Cardiac muscle cell (in vitro differentiated cells and primary cell): Measurements from ENCODE around the gene ADGB. TPM values are rescaled to one million over a fixed set of nuclear protein-coding genes. Genes with fewer than 3 reads are reported as not detected.

Experiments
- DNase-seq, 2 donors: peaks; one replicate each; pipeline versions ENCODE4 v3.0.0 to v3.0.0-alpha.2; 2010 to 2017; ENCODE audit warnings: low read depth in 1 of 2, low spot score in 1 of 2
- H3K27ac ChIP-seq: fragments of 200-600 bp; sonication (generic); 2 replicates; pipeline ENCODE4 v1.5.1; 2016
- H3K27me3 ChIP-seq: fragments of 200-600 bp; sonication (generic); 2 replicates; pipeline ENCODE4 v1.6.0; 2016; ENCODE audit warnings: control low read depth
- H3K36me3 ChIP-seq: fragments of 200-600 bp; sonication (generic); 2 replicates; pipeline ENCODE4 v1.5.1; 2016; ENCODE audit warnings: control low read depth
- H3K4me1 ChIP-seq: fragments of 200-600 bp; sonication (generic); 2 replicates; pipeline ENCODE4 v1.8.1; 2017; ENCODE audit warnings: low read depth, mild to moderate bottlenecking, mixed run types
- H3K4me3 ChIP-seq: fragments of 200-600 bp; sonication (generic); 2 replicates; pipeline ENCODE4 v1.5.1; 2016; ENCODE audit warnings: mild to moderate bottlenecking
- H3K9me3 ChIP-seq: fragments of 200-600 bp; sonication (generic); 2 replicates; pipeline ENCODE4 v1.5.1; 2017; ENCODE audit warnings: low read depth, mild to moderate bottlenecking, control low read depth
- CTCF ChIP-seq: IDR thresholded peaks from 2 replicates; pipeline ENCODE4 v1.5.1; 2012; ENCODE audit warnings: low read depth, mild to moderate bottlenecking, low read length
- polyA plus RNA-seq: library from polyadenylated mRNA; unstranded; fragments of >200 nt; fragmentation: Nextera tagmentation; extraction: Ambion mirVana; gene quantifications from 2 replicates; pipeline ENCODE4 v1.2.1, GENCODE V29; 2016
- total RNA-seq: library from RNA; depleted of rRNA; stranded (reverse); fragments of >200 nt; gene quantifications from 2 replicates; pipeline ENCODE4 v1.2.3, GENCODE V29; 2016

ADGB gene
- total and polyA plus RNA-seq, 2 experiments from 2014 or later: not detected

GRCh38 chr6:146833157-146833556, 234.4 kb downstream of the ADGB start:
- no peak for TF ChIP-seq CTCF
- H3K4me1 ChIP-seq: peaks cover 4% of the 10 kb centered on the region
- no peak overlapping the region for H3K4me3 ChIP-seq
- H3K27me3 ChIP-seq: no peaks in the 10 kb centered on the region
- H3K36me3 ChIP-seq: no peaks in the 10 kb centered on the region
- no peaks in the 10 kb centered on the region for H3K9me3 ChIP-seq
- DNase-seq: no peak
- H3K27ac ChIP-seq: no peak overlapping the region

GRCh38 chr6:146840216-146840615, 241.4 kb downstream of the ADGB start:
- H3K27me3 ChIP-seq: no peaks in the 10 kb centered on the region
- no peaks in the 10 kb centered on the region for H3K9me3 ChIP-seq
- no peak overlapping the region for H3K4me3 ChIP-seq
- H3K27ac ChIP-seq: no peak overlapping the region
- H3K36me3 ChIP-seq: no peaks in the 10 kb centered on the region
- peaks cover 4% of the 10 kb centered on the region for H3K4me1 ChIP-seq
- no peak for TF ChIP-seq CTCF
- DNase-seq: no peak

GRCh38 chr6:146840641-146841040, 241.9 kb downstream of the ADGB start:
- H3K9me3 ChIP-seq: no peaks in the 10 kb centered on the region
- TF ChIP-seq CTCF: no peak
- no peak for DNase-seq
- no peaks in the 10 kb centered on the region for H3K36me3 ChIP-seq
- peaks cover 2% of the 10 kb centered on the region for H3K4me1 ChIP-seq
- H3K27ac ChIP-seq: no peak overlapping the region
- no peak overlapping the region for H3K4me3 ChIP-seq
- no peaks in the 10 kb centered on the region for H3K27me3 ChIP-seq

- Histone ChIP-seq H3K27ac (no peak overlapping the region), H3K9me3 (no peaks in the 10 kb centered on the region), H3K4me3 (no peak overlapping the region), H3K36me3 (no peaks in the 10 kb centered on the region), H3K4me1 (peaks cover 9% of the 10 kb centered on the region), H3K27me3 (no peaks in the 10 kb centered on the region)
- peak in 1 of 2 donors; percentile 89 for DNase-seq
- no peak for TF ChIP-seq CTCF
Measured at GRCh38 chr6:146847426-146847825, 248.7 kb downstream of the ADGB start.

- no peaks in the 10 kb centered on the region for H3K9me3 ChIP-seq
- H3K4me1 ChIP-seq: peaks cover 9% of the 10 kb centered on the region
- DNase-seq: peak in 1 of 2 donors; percentile 80
- no peak for TF ChIP-seq CTCF
- H3K4me3 ChIP-seq: no peak overlapping the region
- H3K27me3 ChIP-seq: no peaks in the 10 kb centered on the region
- H3K27ac ChIP-seq: no peak overlapping the region
- H3K36me3 ChIP-seq: no peaks in the 10 kb centered on the region
Measured at GRCh38 chr6:146850238-146850896, 251.6 kb downstream of the ADGB start.
